Loucy (cell line): ENCODE results near the gene CFAP210.

Experiments used
- H2AFZ ChIP-seq: fragments of 200-600 bp; sonication (generic); 2 replicates; pipeline ENCODE4 v1.6.0; 2016; ENCODE audit warnings: antibody characterized with exemption, mild to moderate bottlenecking, low read length, moderate library complexity
- H3F3A ChIP-seq: fragments of 200-600 bp; 2 replicates; pipeline ENCODE4 v1.6.0; 2016; ENCODE audit warnings: antibody characterized with exemption, low read depth, mild to moderate bottlenecking
- H3K27me3 ChIP-seq: fragments of 200-600 bp; sonication (generic); 2 replicates; pipeline ENCODE4 v1.6.1; 2014; ENCODE audit warnings: low read length, mild to moderate bottlenecking; ENCODE audit not compliant: insufficient read depth, poor library complexity, severe bottlenecking
- H3K36me3 ChIP-seq: fragments of 200-600 bp; sonication (generic); 2 replicates; pipeline ENCODE4 v1.6.1; 2016; ENCODE audit warnings: low read length; ENCODE audit not compliant: insufficient read depth
- H3K4me1 ChIP-seq: fragments of 200-600 bp; sonication (generic); 2 replicates; pipeline ENCODE4 v1.5.1; 2014; ENCODE audit warnings: low read length, mild to moderate bottlenecking; ENCODE audit not compliant: insufficient read depth, poor library complexity, severe bottlenecking
- H3K4me2 ChIP-seq: fragments of 200-600 bp; sonication (generic); 2 replicates; pipeline ENCODE4 v1.6.0; 2014; ENCODE audit warnings: antibody characterized with exemption, low read length, low read depth, mild to moderate bottlenecking; ENCODE audit not compliant: poor library complexity, severe bottlenecking
- H3K4me3 ChIP-seq: fragments of 200-600 bp; sonication (generic); 2 replicates; pipeline ENCODE4 v1.5.1; 2014; ENCODE audit warnings: low read length, mild to moderate bottlenecking, mixed read lengths; ENCODE audit not compliant: poor library complexity, severe bottlenecking
- H3K79me2 ChIP-seq: fragments of 200-600 bp; sonication (generic); 2 replicates; pipeline ENCODE4 v1.6.1; 2014; ENCODE audit warnings: low read length; ENCODE audit not compliant: insufficient read depth
- H3K9ac ChIP-seq: fragments of 200-600 bp; sonication (generic); 2 replicates; pipeline ENCODE4 v1.6.0; 2014; ENCODE audit warnings: mild to moderate bottlenecking, low read depth, low read length, moderate library complexity; ENCODE audit not compliant: poor library complexity, severe bottlenecking
- H3K9me2 ChIP-seq: fragments of 200-600 bp; sonication (generic); replicated peaks from 2 replicates; pipeline ENCODE4 v1.6.1; 2016; ENCODE audit warnings: low read depth, low read length, mixed read lengths
- H3K9me3 ChIP-seq: fragments of 200-600 bp; sonication (generic); 2 replicates; pipeline ENCODE4 v1.6.1; 2014; ENCODE audit warnings: mild to moderate bottlenecking, antibody characterized with exemption, low read length, low read depth; ENCODE audit not compliant: insufficient read depth
- H4K20me1 ChIP-seq: fragments of 200-600 bp; sonication (generic); 2 replicates; pipeline ENCODE4 v1.6.0; 2014; ENCODE audit warnings: antibody characterized with exemption, low read length, mild to moderate bottlenecking; ENCODE audit not compliant: insufficient read depth, poor library complexity, severe bottlenecking
- EZH2phosphoT487 ChIP-seq: fragments of 200-600 bp; IDR thresholded peaks from 2 replicates; pipeline ENCODE4 v1.6.1; 2018; ENCODE audit warnings: antibody characterized with exemption, mild to moderate bottlenecking, moderate library complexity, borderline replicate concordance
- TF ChIP-seq, protein P1 (sequence below): fragments of 200-600 bp; sonication (generic); conservative IDR thresholded peaks from 2 replicates; pipeline ENCODE4 v1.5.1; 2014; ENCODE audit warnings: mild to moderate bottlenecking, antibody characterized with exemption, low read length

Gene CFAP210

DNA sequence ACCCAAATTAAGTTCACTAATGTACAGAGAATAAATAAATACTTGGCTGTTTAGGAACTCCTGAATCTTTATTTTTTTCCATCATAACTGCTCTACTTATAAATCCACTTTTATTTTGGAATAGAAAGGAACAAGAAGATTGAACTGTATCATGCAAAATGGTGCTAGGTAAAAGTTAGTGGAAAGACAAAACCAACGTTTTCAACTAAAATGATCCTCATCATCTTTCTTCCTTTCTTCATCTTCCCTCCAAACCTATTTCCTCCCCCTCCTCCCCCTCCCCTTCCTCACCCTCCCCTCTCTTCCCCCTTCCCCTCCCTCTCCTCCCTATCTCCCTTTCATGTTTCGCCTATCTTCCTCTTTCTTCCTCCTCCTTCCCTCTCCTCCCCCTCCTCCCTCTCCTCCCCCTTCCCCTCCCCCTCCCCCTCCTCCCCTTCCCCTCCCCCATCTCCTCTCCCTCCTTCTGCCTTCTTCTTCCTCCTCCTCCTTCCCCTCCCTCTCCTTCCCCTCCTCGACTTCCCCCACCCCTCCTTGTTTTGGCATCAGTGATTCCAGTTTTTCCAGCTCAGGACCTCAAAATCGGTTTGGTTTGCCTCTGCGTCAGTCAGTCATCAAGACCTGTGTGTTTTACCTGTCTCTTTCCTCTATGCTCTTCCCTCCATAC, 44.5 kb upstream of the CFAP210 start:
- H3K4me3 ChIP-seq: peak overlapping the region; percentile 40
- H3K4me1 ChIP-seq: peaks cover 55% of the 10 kb centered on the region
- TF ChIP-seq, protein P1, sequence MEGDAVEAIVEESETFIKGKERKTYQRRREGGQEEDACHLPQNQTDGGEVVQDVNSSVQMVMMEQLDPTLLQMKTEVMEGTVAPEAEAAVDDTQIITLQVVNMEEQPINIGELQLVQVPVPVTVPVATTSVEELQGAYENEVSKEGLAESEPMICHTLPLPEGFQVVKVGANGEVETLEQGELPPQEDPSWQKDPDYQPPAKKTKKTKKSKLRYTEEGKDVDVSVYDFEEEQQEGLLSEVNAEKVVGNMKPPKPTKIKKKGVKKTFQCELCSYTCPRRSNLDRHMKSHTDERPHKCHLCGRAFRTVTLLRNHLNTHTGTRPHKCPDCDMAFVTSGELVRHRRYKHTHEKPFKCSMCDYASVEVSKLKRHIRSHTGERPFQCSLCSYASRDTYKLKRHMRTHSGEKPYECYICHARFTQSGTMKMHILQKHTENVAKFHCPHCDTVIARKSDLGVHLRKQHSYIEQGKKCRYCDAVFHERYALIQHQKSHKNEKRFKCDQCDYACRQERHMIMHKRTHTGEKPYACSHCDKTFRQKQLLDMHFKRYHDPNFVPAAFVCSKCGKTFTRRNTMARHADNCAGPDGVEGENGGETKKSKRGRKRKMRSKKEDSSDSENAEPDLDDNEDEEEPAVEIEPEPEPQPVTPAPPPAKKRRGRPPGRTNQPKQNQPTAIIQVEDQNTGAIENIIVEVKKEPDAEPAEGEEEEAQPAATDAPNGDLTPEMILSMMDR: no peak
- no peak for TF ChIP-seq EZH2phosphoT487
- H3K9ac ChIP-seq: no peak overlapping the region
- H2AFZ ChIP-seq: no peak overlapping the region
- H3K4me2 ChIP-seq: peak overlapping the region; percentile 63
- peaks cover 25% of the 10 kb centered on the region for H4K20me1 ChIP-seq
- H3F3A ChIP-seq: no peaks in the 10 kb centered on the region
- H3K79me2 ChIP-seq: peaks cover 57% of the 10 kb centered on the region
- peaks cover 9% of the 10 kb centered on the region; the same call in 1 of the 2 replicates for H3K36me3 ChIP-seq
- H3K9me3 ChIP-seq: no peaks in the 10 kb centered on the region
- no peaks in the 10 kb centered on the region for H3K27me3 ChIP-seq
- H3K9me2 ChIP-seq: no peaks in the 10 kb centered on the region

DNA sequence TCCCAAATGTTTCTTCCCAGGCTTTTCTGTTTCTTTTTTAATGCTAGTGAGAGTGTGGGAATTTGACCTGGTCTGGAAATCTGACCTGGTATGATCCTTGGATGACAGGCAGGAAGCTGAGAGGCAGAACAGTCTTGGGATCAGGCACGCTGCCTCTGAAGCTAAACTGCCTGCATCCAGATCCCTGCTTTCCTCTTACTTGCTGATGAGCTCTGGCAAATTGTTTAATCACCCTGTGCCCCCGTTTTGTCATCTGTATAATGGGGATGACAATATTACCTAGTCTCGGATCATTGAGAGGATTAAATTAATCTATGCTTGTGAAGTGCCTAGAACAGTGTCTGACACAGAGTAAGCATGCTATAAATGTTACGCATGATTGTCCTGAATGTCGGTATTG, 42.7 kb upstream of the CFAP210 start:
- H3K9ac ChIP-seq: peak overlapping the region; percentile 83
- peaks cover 21% of the 10 kb centered on the region for H4K20me1 ChIP-seq
- peak overlapping the region; percentile 97 for H3K4me2 ChIP-seq

DNA sequence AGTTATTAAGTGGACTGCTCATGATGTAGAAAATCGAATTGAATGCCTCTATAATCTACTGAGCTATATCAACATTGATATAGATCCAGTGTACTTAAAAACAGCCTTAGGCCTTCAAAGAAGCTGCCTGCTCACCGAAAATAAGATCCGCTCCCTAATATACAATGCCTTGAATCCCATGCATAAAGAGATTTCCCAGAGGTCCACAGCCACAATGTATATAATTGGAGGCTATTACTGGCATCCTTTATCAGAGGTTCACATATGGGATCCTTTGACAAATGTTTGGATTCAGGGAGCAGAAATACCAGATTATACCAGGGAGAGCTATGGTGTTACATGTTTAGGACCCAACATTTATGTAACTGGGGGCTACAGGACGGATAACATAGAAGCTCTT, 41.4 kb upstream of the CFAP210 start:
- H3K79me2 ChIP-seq: peaks cover 52% of the 10 kb centered on the region
- peaks cover 65% of the 10 kb centered on the region for H3K4me1 ChIP-seq
- H3K4me3 ChIP-seq: peak overlapping the region; percentile 87
- H3K36me3 ChIP-seq: no peaks in the 10 kb centered on the region
- no peak for TF ChIP-seq EZH2phosphoT487
- TF ChIP-seq, protein P1: no peak
- no peaks in the 10 kb centered on the region for H3K27me3 ChIP-seq
- no peaks in the 10 kb centered on the region for H3K9me2 ChIP-seq
- no peaks in the 10 kb centered on the region for H3K9me3 ChIP-seq
- H2AFZ ChIP-seq: no peak overlapping the region
- peak overlapping the region; percentile 83 for H3K9ac ChIP-seq
- peak overlapping the region; percentile 97 for H3K4me2 ChIP-seq
- H3F3A ChIP-seq: no peaks in the 10 kb centered on the region
- peaks cover 21% of the 10 kb centered on the region for H4K20me1 ChIP-seq

More for the DNA sequence above, 42.7 kb upstream of the CFAP210 start:
- peaks cover 71% of the 10 kb centered on the region for H3K4me1 ChIP-seq
- TF ChIP-seq EZH2phosphoT487: no peak
- TF ChIP-seq, protein P1: no peak
- peak overlapping the region; percentile 87 for H3K4me3 ChIP-seq
- no peaks in the 10 kb centered on the region for H3K27me3 ChIP-seq
- H3K9me2 ChIP-seq: no peaks in the 10 kb centered on the region
- no peaks in the 10 kb centered on the region for H3F3A ChIP-seq
- H2AFZ ChIP-seq: no peak overlapping the region
- no peaks in the 10 kb centered on the region for H3K9me3 ChIP-seq
- H3K36me3 ChIP-seq: no peaks in the 10 kb centered on the region
- peaks cover 57% of the 10 kb centered on the region for H3K79me2 ChIP-seq
